Tongue (tissue), 2 donors: ENCODE results near the gene SUMO2. TPM values are rescaled to one million over a fixed set of nuclear protein-coding genes. Genes with fewer than 3 reads are reported as not detected.
"Not testable (repeated sequence)": the region's sequence is repeated elsewhere in the genome, so short reads cannot be mapped to it uniquely, and the experiment has no call there.

Experiments
- DNase-seq: peaks from one replicate; pipeline ENCODE4 v3.0.0-alpha.2; 2015
- total RNA-seq: library from RNA; depleted of rRNA; stranded (reverse); fragments of >200 nt; gene quantifications from one replicate; pipeline ENCODE4 v1.2.3, GENCODE V29; 2014

Gene SUMO2
- total RNA-seq: 64.0 TPM

GRCh38 chr17:75182569-75183436, at the start of gene SUMO2:
TSS of gene SUMO2 (minus strand) at chr17:75182959. CDS start at chr17:75182834, 125 bp downstream.
- DNase-seq: peak; percentile 98

GRCh38 chr17:75231741-75232464, 49.1 kb upstream of the SUMO2 start:
- DNase-seq: no peak

- DNase-seq: no peak
Measured at GRCh38 chr17:75231071-75231470, 48.3 kb upstream of the SUMO2 start.

- no peak for DNase-seq
Measured at GRCh38 chr17:75228847-75229246, 46.1 kb upstream of the SUMO2 start.

GRCh38 chr17:75228305-75228704, 45.5 kb upstream of the SUMO2 start:
- DNase-seq: no peak

GRCh38 chr17:75227729-75228128, 45.0 kb upstream of the SUMO2 start:
- no peak for DNase-seq

- no peak for DNase-seq
Measured at GRCh38 chr17:75225016-75225415, 42.3 kb upstream of the SUMO2 start.

- no peak for DNase-seq
Measured at GRCh38 chr17:75219815-75220214, 37.1 kb upstream of the SUMO2 start.

GRCh38 chr17:75218131-75218530, 35.4 kb upstream of the SUMO2 start:
- no peak for DNase-seq

GRCh38 chr17:75209061-75209460, 26.3 kb upstream of the SUMO2 start:
- no peak for DNase-seq

GRCh38 chr17:75208161-75208560, 25.4 kb upstream of the SUMO2 start:
- no peak for DNase-seq

- no peak for DNase-seq
Measured at GRCh38 chr17:75207760-75208159, 25.0 kb upstream of the SUMO2 start.

- DNase-seq: not testable (repeated sequence)
Measured at GRCh38 chr17:75207050-75207407, 24.3 kb upstream of the SUMO2 start.

GRCh38 chr17:75205793-75206163, 23.0 kb upstream of the SUMO2 start:
- DNase-seq: no peak

GRCh38 chr17:75205037-75205792, 22.5 kb upstream of the SUMO2 start, which contains the start of gene NUP85:
TSS of gene NUP85 (plus strand) at chr17:75205679. CDS start at chr17:75205762, 83 bp downstream.
- DNase-seq: peak; percentile 98

- no peak for DNase-seq
Measured at GRCh38 chr17:75199886-75200618, 17.3 kb upstream of the SUMO2 start.

- DNase-seq: no peak
Measured at GRCh38 chr17:75194879-75195278, 12.1 kb upstream of the SUMO2 start.

- no peak for DNase-seq
Measured at GRCh38 chr17:75191584-75191983, 8.8 kb upstream of the SUMO2 start.

GRCh38 chr17:75188614-75189013, 5.9 kb upstream of the SUMO2 start:
- no peak for DNase-seq

GRCh38 chr17:75183999-75184884, 1.5 kb upstream of the SUMO2 start:
- DNase-seq: no peak

GRCh38 chr17:75182319-75182568, 515 bp downstream of the SUMO2 start:
- no peak for DNase-seq
